Esophagus squamous epithelium (tissue), 4 donors: ENCODE measurements around the gene CADPS.

Experiments used
- POLR2A ChIP-seq, 4 donors: fragments of 450-650 bp; IDR thresholded peaks; one replicate each; pipeline ENCODE4 v1.6.1; 2017; ENCODE audit warnings: antibody characterized with exemption in 4 of 4, mild to moderate bottlenecking in 4 of 4, moderate library complexity in 3 of 4
- TF ChIP-seq, protein P1 (sequence below), 6 experiments: fragments of 450-650 bp in 4 of 6; fragments of 200-600 bp in 2 of 6; sonication (generic) in 2 of 6; IDR thresholded peaks; one replicate each; pipeline ENCODE4 v1.5.1; 2016 to 2019; ENCODE audit warnings: antibody characterized with exemption in 6 of 6, mild to moderate bottlenecking in 4 of 6, moderate library complexity in 4 of 6

DNA sequence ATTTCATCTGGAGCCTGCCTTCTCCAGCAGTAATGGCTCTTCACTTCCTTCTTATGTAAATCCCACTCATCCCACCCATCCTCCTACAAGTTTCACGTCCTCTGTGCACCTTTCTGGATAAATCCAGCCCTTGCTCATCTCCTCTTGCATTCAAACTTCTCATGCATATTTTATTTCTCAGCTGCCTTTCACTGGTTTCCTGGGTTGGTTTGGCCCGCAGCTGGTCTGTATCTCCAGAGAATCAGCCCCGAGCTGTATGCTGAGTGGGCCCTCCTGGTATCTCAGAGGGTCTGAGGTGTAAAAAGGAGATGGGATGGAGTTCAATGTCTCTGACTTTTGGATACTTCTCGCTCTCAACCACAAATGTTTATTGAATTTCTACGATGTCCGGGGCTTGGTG lies 253.3 kb downstream of the CADPS start:
- TF ChIP-seq, protein P1, sequence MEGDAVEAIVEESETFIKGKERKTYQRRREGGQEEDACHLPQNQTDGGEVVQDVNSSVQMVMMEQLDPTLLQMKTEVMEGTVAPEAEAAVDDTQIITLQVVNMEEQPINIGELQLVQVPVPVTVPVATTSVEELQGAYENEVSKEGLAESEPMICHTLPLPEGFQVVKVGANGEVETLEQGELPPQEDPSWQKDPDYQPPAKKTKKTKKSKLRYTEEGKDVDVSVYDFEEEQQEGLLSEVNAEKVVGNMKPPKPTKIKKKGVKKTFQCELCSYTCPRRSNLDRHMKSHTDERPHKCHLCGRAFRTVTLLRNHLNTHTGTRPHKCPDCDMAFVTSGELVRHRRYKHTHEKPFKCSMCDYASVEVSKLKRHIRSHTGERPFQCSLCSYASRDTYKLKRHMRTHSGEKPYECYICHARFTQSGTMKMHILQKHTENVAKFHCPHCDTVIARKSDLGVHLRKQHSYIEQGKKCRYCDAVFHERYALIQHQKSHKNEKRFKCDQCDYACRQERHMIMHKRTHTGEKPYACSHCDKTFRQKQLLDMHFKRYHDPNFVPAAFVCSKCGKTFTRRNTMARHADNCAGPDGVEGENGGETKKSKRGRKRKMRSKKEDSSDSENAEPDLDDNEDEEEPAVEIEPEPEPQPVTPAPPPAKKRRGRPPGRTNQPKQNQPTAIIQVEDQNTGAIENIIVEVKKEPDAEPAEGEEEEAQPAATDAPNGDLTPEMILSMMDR (IDR thresholded peaks at IDR 0.05) = no peak
- no peak for TF ChIP-seq POLR2A (IDR thresholded peaks at IDR 0.05)
